Measurements from ENCODE around the gene MTUS2. TPM values are rescaled to one million over a fixed set of nuclear protein-coding genes. Genes with fewer than 3 reads are reported as not detected.

MTUS2 gene
- total and polyA plus RNA-seq, 2 of the 8 experiments (the other 6 are each of a cell fraction or from before 2014, with no cell fraction given) = 0.18 to 0.80 TPM

DNA sequence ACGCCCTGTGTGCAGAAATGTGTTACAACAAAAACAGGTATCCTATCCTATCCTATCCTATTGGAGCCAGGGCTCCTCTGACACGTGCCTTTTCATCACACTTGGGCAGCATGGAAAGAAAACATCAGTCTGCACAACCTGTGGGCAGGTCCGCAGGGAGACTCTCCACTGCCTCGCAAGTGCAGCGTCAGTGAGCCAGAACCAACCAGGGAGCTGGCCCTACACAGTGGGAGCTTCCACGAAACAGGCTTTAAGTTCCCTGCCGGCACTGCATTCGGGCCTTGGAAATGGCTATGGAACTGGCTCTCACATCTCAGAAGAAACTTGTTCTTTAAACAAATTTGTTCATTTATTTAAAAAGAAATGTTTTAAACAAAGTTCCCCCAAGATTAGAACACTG, 725.8 kb downstream of the MTUS2 start:
- Histone ChIP-seq H3K9ac (replicated peaks in 1 of 4; ENCODE audit: extremely low read depth in 1 of 4, low read depth in 3 of 4, low read length in 3 of 4) (no peak overlapping the region), H3K4me1 (replicated peaks in 1 of 4; ENCODE audit: control insufficient read depth in 3 of 4, insufficient read depth in 4 of 4, low read length in 3 of 4) (peaks cover 0 to 8% (median 7%) of the 10 kb centered on the region in 4 experiments; a peak in 4 of 7 replicates), H3K14ac (ENCODE audit: insufficient read length) (no peak overlapping the region), H3K56ac (replicated peaks; ENCODE audit: insufficient read length, low read depth, low read length) (no peak overlapping the region), H3K27ac (ENCODE audit: low read depth, low read length) (no peak overlapping the region), H3K4me3 (ENCODE audit: extremely low read depth in 1 of 4, insufficient read depth in 2 of 4, low read depth in 3 of 4, low read length in 4 of 4) (no peak overlapping the region), H3K27me3 (replicated peaks in 1 of 4; ENCODE audit: control insufficient read depth in 3 of 4, extremely low read depth in 1 of 4, insufficient read depth in 3 of 4, low read length in 3 of 4) (no peaks in the 10 kb centered on the region), H2BK5ac (ENCODE audit: low read depth, low read length) (no peak overlapping the region), H2AK5ac (ENCODE audit: low read depth, low read length) (no peak overlapping the region), H3K79me2 (ENCODE audit: control insufficient read depth in 1 of 2, insufficient read depth in 2 of 2, low read length in 2 of 2) (peaks cover 4 to 98% of the 10 kb centered on the region in 2 experiments), H3K36me3 (ENCODE audit: control insufficient read depth in 2 of 4, insufficient read depth in 4 of 4, low read length in 3 of 4) (peaks cover 7 to 30% (median 13%) of the 10 kb centered on the region in 4 experiments), H3K23me2 (ENCODE audit: low read depth, low read length) (no peaks in the 10 kb centered on the region), H2BK12ac (ENCODE audit: low read depth, low read length) (no peak overlapping the region), H3K4me2 (ENCODE audit: insufficient read depth in 1 of 2, low read depth in 2 of 2, low read length in 2 of 2) (no peak overlapping the region), H3K9me3 (ENCODE audit: insufficient read depth in 2 of 2, low read depth in 1 of 2, low read length in 1 of 2) (no peaks in the 10 kb centered on the region), H2BK15ac (ENCODE audit: low read length) (no peak overlapping the region), H4K5ac (ENCODE audit: insufficient read length, low read depth, low read length) (no peak overlapping the region), H2BK20ac (ENCODE audit: low read length) (no peak overlapping the region), H2AFZ (ENCODE audit: low read length) (no peak overlapping the region), H3K79me1 (ENCODE audit: low read depth, low read length) (peaks cover 31% of the 10 kb centered on the region), H3K23ac (ENCODE audit: insufficient read length) (no peak overlapping the region), H2BK120ac (replicated peaks; ENCODE audit: low read depth, low read length) (no peak overlapping the region), H4K20me1 (replicated peaks in 1 of 2; ENCODE audit: control insufficient read depth in 1 of 2, insufficient read depth in 2 of 2, low read length in 2 of 2) (peaks cover 25 to 28% of the 10 kb centered on the region in 2 experiments), H4K91ac (replicated peaks; ENCODE audit: insufficient read length, low read length) (no peak overlapping the region), H3K18ac (ENCODE audit: extremely low read depth, low read length) (no peak overlapping the region), H4K8ac (ENCODE audit: extremely low read depth, insufficient read depth, low read length) (peak overlapping the region; percentile 45), H3K4ac (replicated peaks; ENCODE audit: insufficient read length, low read depth, low read length) (no peak overlapping the region)
- FAIRE-seq (no peak), DNase-seq (ENCODE audit: low read depth in 1 of 2, low spot score in 2 of 2) (no peak)
- 90% methylated on average over 8 of the region's 8 CpGs; no CpG with 5 or more reads in 1 of the 2 experiments for WGBS, 2 experiments (ENCODE audit: extremely low coverage in 1 of 2, insufficient coverage in 1 of 2, insufficient read length in 1 of 2, insufficient replicate concordance in 2 of 2, low coverage in 1 of 2, low lambda C conversion rate in 2 of 2, missing lambda C conversion rate in 1 of 2)
- ChIA-PET CTCF (ENCODE audit: partially characterized antibody) (interaction anchor here (0.8 to 1.3 kb wide), 3 partner anchors 8 to 44 kb away, joined by 3 to 4 read pairs (median 3); no protein-coding TSS in a partner anchor), POLR2A (ENCODE audit: partially characterized antibody) (interaction anchor here (0.9 to 1.6 kb wide), 4 partner anchors 8 to 38 kb away, joined by 3 to 5 read pairs (median 3); no protein-coding TSS in a partner anchor)
- TF ChIP-seq SP4 (IDR thresholded peaks at IDR 0.05; ENCODE audit: low read length) (no peak), BCL11A (IDR thresholded peaks at IDR 0.05; ENCODE audit: low read depth in 2 of 2, low read length in 2 of 2) (no peak), CHD1 (IDR thresholded peaks at IDR 0.05; ENCODE audit: low read depth, low read length) (no peak), SP1 (IDR thresholded peaks at IDR 0.05; ENCODE audit: low read depth, low read length) (no peak), JUND (IDR thresholded peaks at IDR 0.05; ENCODE audit: low read length) (no peak), HDAC6 (IDR thresholded peaks at IDR 0.05; ENCODE audit: low read depth, low read length) (no peak), SP2 (IDR thresholded peaks at IDR 0.05; ENCODE audit: low read length) (no peak), NRF1 (IDR thresholded peaks at IDR 0.05; ENCODE audit: low read depth, low read length) (no peak), BACH1 (IDR thresholded peaks at IDR 0.05; ENCODE audit: low read length) (no peak), EP300 (IDR thresholded peaks at IDR 0.05; ENCODE audit: borderline replicate concordance in 1 of 2, low read depth in 2 of 2, low read length in 2 of 2) (no peak), RNF2 (IDR thresholded peaks at IDR 0.05; ENCODE audit: borderline replicate concordance, low read depth, low read length, missing control alignments, poor library complexity, severe bottlenecking) (no peak), JUN (IDR thresholded peaks at IDR 0.05; ENCODE audit: low read depth, low read length) (no peak)
